Progenitor cell of endocrine pancreas (in vitro differentiated cells): ENCODE data around the gene LAG3. TPM values are rescaled to one million over a fixed set of nuclear protein-coding genes. Genes with fewer than 3 reads are reported as not detected.
"Not testable (repeated sequence)": the region's sequence is repeated elsewhere in the genome, so short reads cannot be mapped to it uniquely, and the experiment has no call there.

Source experiments
- DNase-seq: peaks from one replicate; pipeline ENCODE4 v3.0.0; 2021; ENCODE audit warnings: low spot score; ENCODE audit not compliant: unreplicated experiment
- H3K27ac Mint-ChIP-seq: 2 replicates; pipeline ENCODE4 v1.8.0; 2021; ENCODE audit warnings: mild to moderate bottlenecking, moderate library complexity, mixed read lengths
- H3K27me3 Mint-ChIP-seq: 2 replicates; pipeline ENCODE4 v1.8.0; 2021; ENCODE audit warnings: mixed read lengths
- H3K36me3 Mint-ChIP-seq: 2 replicates; pipeline ENCODE4 v1.8.0; 2022; ENCODE audit warnings: mixed read lengths; ENCODE audit not compliant: insufficient read depth
- H3K4me1 Mint-ChIP-seq: 2 replicates; pipeline ENCODE4 v1.8.0; 2021; ENCODE audit warnings: low read depth, mixed read lengths
- H3K4me3 Mint-ChIP-seq: 2 replicates; pipeline ENCODE4 v1.8.0; 2021; ENCODE audit warnings: low read depth, mild to moderate bottlenecking, moderate library complexity, mixed read lengths
- H3K9me3 Mint-ChIP-seq: 2 replicates; pipeline ENCODE4 v1.8.0; 2021; ENCODE audit warnings: low read depth, mixed read lengths
- CTCF ChIP-seq: fragments of 200-600 bp; sonication (generic); IDR thresholded peaks from one replicate; pipeline ENCODE4 v1.5.0; 2021; ENCODE audit warnings: antibody characterized with exemption, mild to moderate bottlenecking; ENCODE audit not compliant: unreplicated experiment
- total RNA-seq: library from RNA; stranded (reverse); gene quantifications from 2 replicates; pipeline ENCODE4 v1.2.1, GENCODE V29; 2021

The LAG3 gene
- total RNA-seq, 1 donor from 2014 or later = 2.2 TPM

GRCh38 chr12:6729186-6729585, 43.1 kb upstream of the LAG3 start:
- TF ChIP-seq CTCF = no peak
- Mint-ChIP-seq H3K27ac (no peak overlapping the region), H3K36me3 (peaks cover 26% of the 10 kb centered on the region), H3K4me1 (peaks cover 6% of the 10 kb centered on the region), H3K9me3 (no peaks in the 10 kb centered on the region), H3K4me3 (no peak overlapping the region), H3K27me3 (no peaks in the 10 kb centered on the region)
- no peak for DNase-seq

GRCh38 chr12:6730169-6730568, 42.2 kb upstream of the LAG3 start:
- H3K27me3 Mint-ChIP-seq = no peaks in the 10 kb centered on the region
- H3K9me3 Mint-ChIP-seq = no peaks in the 10 kb centered on the region
- H3K27ac Mint-ChIP-seq = no peak overlapping the region
- no peak for TF ChIP-seq CTCF
- peaks cover 26% of the 10 kb centered on the region for H3K36me3 Mint-ChIP-seq
- peaks cover 2% of the 10 kb centered on the region for H3K4me1 Mint-ChIP-seq
- H3K4me3 Mint-ChIP-seq = no peak overlapping the region
- DNase-seq = no peak

- TF ChIP-seq CTCF = no peak
- Mint-ChIP-seq H3K36me3 (peaks cover 15% of the 10 kb centered on the region), H3K9me3 (no peaks in the 10 kb centered on the region), H3K27me3 (no peaks in the 10 kb centered on the region), H3K27ac (no peak overlapping the region), H3K4me1 (peaks cover 4% of the 10 kb centered on the region), H3K4me3 (no peak overlapping the region)
- no peak for DNase-seq
Measured at GRCh38 chr12:6734506-6735387, 37.6 kb upstream of the LAG3 start.

- no peaks in the 10 kb centered on the region for H3K9me3 Mint-ChIP-seq
- TF ChIP-seq CTCF = peak; percentile 89
- peaks cover 9% of the 10 kb centered on the region for H3K36me3 Mint-ChIP-seq
- H3K4me1 Mint-ChIP-seq = peaks cover 4% of the 10 kb centered on the region
- peak overlapping the region; percentile 11 for H3K27ac Mint-ChIP-seq
- DNase-seq = peak; percentile 51
- no peak overlapping the region for H3K4me3 Mint-ChIP-seq
- no peaks in the 10 kb centered on the region for H3K27me3 Mint-ChIP-seq
Measured at GRCh38 chr12:6735448-6736191, 36.7 kb upstream of the LAG3 start.

- Mint-ChIP-seq H3K4me1 (peaks cover 4% of the 10 kb centered on the region), H3K4me3 (no peak overlapping the region), H3K27me3 (no peaks in the 10 kb centered on the region), H3K9me3 (no peaks in the 10 kb centered on the region), H3K36me3 (peaks cover 1% of the 10 kb centered on the region), H3K27ac (no peak overlapping the region)
- no peak for TF ChIP-seq CTCF
- no peak for DNase-seq
Measured at GRCh38 chr12:6736754-6737153, 35.6 kb upstream of the LAG3 start.

- not testable (repeated sequence) for H3K4me3 Mint-ChIP-seq, DNase-seq, H3K27me3 Mint-ChIP-seq, H3K9me3 Mint-ChIP-seq, H3K4me1 Mint-ChIP-seq, H3K27ac Mint-ChIP-seq
- peaks cover 12% of the 10 kb centered on the region for H3K36me3 Mint-ChIP-seq
Measured at GRCh38 chr12:6742080-6742479, 30.2 kb upstream of the LAG3 start.
